Posterior cingulate gyrus (tissue), 11 donors: ENCODE data around the gene TMEM208.

ENCODE experiments used
- DNase-seq, 10 donors: peaks; one replicate each; pipeline versions ENCODE4 v3.0.0 to v3.0.0-alpha.2; 2020 to 2021; ENCODE audit warnings: mixed read lengths in 3 of 10
- intact Hi-C: fragments of 100-400 bp; cut with DNase I; formaldehyde crosslinking; loops from one replicate; pipeline ENCODE4 v1.15.1; 2023

TMEM208 gene

DNA sequence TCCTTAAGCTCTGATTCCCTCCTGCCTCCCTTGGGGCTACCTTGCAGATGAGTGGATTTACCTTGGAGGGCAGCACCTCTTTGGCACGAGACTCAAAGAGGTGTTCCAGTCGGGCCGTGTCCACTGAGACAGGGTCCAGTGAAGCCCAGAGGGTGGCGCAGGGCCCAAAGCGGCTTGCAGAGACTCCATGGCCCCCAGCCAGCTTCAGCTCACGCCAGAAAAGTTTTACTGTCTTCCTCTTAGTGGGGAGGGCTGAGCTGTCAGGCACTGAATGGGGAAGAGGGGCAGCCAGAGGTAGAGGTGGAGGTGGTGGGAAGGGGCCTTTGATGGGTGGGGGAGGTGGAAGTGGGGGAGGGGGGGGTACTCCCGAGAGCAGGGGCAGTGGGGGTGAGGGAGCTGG lies 6.7 kb downstream of the TMEM208 start:
- intact Hi-C loops, result no loop called here
- DNase-seq, result peak in 1 of 10 donors; percentile 27

DNA sequence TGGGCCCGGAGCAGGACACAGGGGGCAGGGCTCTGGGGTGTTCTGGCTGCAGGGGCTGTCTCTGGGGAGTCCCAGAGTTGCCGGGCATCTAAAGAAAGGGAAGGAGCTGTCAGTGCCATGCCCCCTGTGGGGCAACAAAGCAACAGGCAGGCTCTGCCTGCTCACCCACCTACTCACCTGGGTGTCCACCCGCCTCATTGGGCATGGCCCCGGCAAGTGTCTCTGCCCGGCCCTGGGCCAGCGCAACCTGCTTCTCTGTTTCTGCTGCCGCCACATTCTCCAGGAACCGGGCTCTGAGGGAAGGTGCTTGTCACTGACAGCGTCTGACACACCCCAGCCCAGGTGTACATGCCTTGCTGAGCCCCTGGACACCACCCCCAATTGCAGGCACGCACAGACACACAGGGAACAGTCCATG lies 7.3 kb downstream of the TMEM208 start:
- peak in 2 of 10 donors; percentile 60 to 69 for DNase-seq
- intact Hi-C loops, result no loop called here

DNA sequence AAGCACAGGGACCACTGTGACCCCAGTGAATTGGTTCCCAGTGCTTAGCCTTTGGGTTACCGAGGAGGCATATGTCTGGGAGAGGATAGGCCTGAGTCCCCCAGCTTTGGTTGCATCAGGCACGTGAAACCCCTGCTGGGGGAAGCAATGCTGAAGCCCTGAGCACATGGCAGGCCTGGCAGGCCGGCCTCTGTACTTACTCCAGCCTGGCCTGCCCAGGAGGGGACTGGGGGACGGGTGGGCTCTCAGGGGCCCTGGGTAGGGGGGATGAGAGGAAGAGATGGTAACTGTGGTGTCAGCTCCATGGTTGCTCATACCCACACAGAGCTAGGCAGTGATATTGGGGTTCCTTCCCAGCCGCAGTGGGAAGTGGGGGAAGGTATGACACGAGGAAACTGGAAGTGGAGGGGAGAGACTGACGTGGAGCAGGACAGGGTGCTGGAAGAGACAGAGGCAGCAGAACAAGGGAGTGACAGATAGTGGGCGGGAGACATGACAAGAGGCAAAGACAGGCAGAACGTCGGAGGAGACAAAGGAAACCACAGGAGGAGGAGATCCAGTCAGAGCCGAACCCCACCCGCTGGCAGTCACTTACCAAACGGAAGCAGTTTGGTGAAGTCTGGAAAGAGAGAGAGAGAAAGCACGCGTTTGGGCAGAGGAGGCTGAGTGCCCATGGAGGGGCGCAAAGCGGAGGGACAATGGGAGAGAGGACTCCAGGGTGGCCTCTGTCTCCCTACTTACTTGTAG lies 9.1 kb downstream of the TMEM208 start:
- intact Hi-C loops, result no loop called here
- peak in 2 of 10 donors; percentile 54 to 69 for DNase-seq

DNA sequence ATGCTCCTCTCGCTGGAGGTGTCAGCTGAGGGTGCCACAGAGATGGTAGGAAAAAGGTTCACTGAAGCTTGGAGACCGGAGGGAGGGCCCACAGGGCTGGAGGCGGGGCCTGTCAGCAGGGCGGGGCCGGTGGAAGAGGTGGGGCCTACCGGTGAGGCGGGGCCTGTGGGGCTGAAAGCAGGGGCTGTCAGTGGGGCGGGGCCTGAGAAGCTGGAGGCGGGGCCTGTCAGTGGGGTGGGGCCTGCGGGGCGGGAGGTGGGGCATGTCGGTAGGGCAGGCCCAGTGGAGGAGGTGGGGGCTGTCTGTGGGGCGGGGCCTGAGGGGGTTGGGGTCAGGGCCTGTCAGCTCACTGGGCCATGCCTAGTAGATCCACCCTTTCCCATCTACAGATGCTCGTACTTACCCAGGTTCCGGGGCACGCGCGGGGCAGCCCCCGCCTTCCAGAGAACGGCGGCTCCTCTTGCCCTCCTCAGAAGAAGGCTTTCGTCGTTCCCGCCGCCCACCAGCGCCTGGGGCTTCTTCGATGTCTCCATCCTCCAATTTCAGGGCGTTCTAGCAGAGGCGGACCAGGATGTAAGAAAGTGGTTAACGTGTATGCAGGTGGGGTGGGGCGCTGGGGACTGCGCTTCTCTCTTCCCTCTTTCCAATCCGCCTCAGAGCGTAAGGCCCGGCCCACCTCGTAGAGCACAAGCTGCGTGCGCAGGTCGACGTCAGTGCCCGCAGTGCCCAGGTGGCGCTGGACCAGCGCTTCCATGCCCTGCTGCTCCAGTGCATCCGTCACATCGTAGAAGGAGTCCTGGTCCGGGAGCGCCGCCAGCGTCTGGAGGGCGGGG lies 9.8 kb downstream of the TMEM208 start:
- intact Hi-C loops, result no loop called here
- peak in 4 of 10 donors; percentile 61 to 88 (median 84) for DNase-seq

DNA sequence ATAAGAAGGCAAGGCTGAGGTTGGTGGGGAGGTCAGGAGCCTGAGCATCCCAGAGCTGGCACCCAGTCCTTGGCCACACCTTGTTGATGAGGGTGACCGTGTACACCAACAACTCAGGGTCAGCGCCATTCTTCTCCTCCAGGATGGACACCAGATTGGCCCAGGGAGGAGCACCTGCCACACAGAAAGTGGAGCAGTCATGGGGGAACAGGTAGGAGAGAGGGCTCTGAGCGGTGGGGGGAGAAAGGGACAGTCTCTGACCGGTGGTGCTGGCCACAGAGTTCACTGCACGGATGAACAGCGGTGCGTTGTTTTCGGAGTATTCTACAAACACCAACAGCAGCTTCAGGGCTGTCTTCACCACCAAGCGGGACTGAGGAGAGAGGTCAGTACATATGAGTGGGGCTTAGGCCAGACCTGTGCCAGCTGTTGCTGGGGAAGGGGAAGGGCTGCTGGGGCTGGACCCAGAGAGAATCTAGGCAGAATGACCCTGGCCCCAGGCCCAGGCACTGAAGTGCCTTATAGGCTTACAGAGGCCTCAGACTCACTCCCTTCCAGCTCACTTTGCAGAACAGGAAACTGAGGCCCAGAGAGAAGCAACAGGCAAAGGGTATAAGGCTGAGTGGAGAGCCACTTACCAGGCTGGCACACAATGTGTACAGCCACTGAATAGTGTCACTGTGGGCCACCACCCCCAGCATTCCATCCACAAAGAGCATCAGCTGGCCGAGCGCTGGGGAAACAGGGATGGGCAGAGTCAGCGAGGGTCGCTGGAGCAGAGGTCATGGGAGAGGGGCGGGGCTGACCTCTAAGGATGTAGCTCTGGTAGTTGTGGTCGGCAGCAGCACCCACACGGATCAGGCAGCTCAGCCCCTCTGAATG lies 10.7 kb downstream of the TMEM208 start:
- peak in 3 of 10 donors; percentile 55 to 79 (median 58) for DNase-seq

DNA sequence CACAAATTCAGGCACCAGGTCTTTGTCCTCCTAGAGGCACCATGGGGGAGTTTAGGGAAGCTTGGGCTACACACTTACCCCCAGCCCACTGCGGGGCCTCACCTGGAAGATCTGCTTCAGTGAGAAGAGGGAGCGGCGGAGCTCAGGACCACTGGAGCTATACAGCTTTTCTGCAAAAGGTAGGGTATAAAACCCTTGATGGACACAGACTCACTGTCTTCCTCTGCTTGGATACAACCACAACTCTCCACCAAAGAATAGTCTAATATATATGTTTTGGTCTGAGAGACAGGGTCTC lies 11.3 kb downstream of the TMEM208 start:
- intact Hi-C loops, result no loop called here
- DNase-seq, result peak in 1 of 10 donors; percentile 39

More for the DNA sequence above, 10.7 kb downstream of the TMEM208 start:
- intact Hi-C loops, result no loop called here

DNA sequence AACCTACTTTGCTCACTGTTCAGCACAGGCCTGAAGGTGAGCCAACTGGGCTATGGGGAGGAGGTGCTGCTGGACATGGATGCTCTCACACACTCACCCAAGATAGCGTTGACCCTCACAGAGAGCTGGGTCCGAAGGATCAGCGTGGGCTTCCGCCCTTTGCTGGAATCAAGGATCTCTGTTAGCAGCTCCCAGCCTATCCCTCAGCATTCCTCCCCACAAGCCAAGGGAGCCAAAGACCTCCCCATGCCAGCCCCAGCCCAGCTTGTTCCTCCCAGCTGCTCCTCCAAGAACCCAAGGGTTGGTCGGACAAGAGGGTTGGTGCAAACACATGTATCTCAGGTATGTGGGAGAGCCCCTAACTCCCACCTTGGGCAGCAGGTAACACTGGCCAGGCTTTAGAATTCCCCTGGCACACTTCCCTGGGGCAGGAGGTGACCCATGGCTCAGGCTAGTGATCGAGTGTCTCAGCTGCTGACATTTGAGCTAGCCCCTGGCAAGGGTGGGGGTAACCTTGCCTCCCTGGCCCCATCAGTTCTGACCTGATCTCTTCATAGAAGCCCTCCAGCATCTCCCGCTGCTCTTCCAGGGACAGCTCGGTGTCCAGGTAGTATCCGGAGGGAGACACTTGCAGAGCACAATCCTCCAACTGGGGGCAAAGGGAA lies 12.0 kb downstream of the TMEM208 start:
- peak in 3 of 10 donors; percentile 42 to 66 (median 50) for DNase-seq
- intact Hi-C loops, result no loop called here

DNA sequence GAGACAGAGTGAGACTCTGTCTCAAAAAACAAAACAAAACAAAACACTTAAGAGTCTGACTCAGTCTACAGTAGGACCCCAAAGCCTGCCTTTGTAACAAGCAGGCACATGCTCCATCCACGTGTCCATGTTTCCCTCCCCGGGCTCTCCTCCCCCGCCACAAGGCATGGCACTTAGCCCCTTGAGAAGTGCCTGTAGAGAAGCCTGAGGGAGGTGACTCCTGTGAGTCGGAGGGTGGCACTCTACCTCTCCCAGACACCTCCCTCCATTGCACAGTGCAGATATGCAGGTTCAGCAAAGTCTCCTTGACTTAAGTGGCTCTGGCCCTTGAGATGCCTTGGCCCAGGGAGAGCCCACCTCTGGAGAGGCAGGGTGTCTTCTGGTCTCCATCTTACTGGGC lies 13.6 kb downstream of the TMEM208 start:
- DNase-seq, result peak in 3 of 10 donors; percentile 0 to 41 (median 36)
- intact Hi-C loops, result no loop called here

DNA sequence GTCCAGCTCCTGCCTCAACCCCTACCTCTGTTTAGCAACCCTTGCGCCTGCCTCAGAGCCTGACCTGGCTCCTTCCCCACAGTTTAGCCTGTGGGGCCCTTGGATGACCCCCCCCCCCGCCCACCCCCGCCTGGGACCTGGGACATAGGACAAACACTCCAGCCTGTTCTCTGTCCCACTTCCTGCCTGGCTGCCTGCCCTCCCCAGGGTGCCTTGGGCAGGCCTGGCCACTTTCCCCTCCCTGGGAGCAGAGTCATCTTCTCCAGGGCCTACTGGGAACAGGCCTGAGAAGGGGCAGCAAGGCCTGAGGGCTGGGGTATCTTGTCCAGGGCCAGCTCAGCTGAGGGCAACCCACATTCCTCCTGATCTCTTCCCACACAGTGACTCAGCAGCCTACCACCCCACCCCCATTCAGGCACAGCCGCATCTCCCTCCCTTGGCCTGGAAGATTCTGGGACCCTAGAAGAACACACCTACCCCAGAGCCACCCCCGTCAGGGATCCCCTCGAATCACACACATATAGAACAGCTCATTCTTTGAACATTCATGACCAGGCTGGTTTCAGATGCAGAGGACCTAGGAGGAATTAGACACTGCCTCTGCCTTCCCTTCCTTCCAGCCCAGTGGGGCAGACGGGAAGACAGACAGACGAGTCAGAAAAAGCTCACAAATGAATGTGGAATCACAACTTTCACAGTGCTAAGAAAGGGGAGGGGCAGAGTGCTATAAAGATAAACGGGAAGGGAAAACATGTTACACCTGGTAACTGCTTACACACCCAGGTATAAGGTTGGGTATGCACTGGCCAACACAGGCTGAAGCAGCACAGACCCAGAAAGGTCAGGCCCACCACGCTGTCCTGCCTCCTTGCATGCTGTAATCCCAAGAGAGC lies 14.3 kb downstream of the TMEM208 start:
- DNase-seq, result peak in 3 of 10 donors; percentile 70 to 77 (median 71)
- intact Hi-C loops, result no loop called here

DNA sequence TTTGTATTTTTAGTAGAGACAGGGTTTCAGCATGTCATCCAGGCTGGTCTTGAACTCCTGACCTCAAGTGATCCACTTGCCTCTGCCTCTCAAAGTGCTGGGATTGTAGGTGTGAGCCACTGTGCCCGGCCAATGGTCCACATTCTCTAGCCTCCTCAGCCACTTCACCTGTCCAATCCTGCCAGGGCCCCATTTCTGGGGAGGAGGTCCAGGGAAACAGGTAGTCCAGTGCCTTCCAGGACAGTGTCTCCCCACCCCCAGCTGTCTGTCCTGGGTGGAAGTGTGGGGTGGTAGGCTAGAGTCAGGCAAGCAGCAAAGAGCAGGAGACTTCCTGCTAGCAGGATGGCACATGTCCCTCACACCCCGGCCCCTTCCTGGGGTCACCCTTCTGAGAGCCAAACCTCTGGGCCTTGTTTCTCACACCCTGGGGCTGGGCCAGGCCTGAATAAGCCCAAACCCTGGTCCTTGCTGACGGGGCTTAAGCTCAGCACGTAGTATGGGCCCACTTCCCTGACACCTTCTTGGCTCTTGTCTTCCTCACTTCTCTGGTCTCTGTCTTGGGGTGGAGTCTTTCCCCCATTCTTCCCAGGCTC lies 15.3 kb downstream of the TMEM208 start:
- intact Hi-C loops, result no loop called here
- peak in 3 of 10 donors; percentile 24 to 73 (median 45) for DNase-seq

DNA sequence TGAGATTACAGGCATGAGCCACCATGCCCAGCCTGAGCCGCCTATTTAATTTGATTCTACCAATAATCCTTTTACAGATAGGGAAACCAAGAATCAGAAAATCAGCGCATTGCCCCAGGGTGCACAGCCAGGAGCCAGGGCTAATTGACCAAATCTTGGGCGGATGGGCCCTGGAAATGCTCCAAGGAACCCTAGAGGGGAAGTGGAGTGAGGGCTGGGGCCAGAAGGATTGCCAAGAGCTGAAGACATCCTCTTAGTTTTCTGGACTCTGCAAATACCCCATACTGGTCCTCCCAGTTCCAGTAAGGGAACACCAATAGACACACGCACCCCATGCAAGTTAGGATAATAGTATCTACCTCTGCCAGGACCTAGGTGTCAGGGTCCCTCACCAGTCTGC lies 16.6 kb downstream of the TMEM208 start:
- intact Hi-C loops, result no loop called here
- peak in 3 of 10 donors; percentile 45 to 70 (median 47) for DNase-seq

DNA sequence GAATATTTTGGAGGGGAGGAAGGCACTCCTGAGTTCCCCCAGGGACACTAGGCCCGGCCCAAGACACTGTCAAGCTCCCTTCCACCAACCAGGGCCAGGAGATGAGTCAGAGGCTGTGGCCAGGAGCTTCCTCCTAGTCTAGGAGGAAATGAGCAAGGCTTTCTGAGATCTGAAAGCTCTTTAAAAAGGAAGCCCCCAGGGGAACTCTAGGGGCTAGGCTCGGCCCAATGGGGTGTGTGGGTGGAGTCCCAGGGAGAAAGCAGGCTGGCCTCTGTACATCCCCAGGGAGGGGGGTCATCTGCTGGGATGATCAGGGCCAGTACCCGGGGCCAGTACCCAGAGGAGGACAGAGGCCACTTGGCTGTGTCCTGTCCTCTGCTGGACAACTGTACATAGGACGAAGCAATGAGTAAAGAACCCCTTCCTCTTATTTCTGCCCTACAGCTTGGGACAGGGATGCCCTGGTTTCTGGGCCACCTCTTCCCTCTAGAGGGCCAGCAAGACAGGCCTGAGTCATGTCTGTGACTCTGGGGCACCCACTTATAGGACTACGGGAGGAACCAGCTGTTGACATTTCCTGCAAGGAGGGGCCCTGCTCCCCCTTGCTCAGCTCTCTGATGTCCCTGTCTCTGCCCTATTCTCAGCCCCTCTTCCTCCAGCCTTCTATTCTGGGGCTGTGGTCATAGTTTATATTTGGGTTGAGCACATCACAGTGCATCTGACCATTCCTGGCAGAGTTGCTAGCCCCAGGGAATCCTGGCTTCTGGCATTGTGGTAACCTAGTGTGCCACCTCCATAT lies 17.7 kb downstream of the TMEM208 start:
- peak in 6 of 10 donors; percentile 26 to 88 (median 54) for DNase-seq
- intact Hi-C loops, result no loop called here

DNA sequence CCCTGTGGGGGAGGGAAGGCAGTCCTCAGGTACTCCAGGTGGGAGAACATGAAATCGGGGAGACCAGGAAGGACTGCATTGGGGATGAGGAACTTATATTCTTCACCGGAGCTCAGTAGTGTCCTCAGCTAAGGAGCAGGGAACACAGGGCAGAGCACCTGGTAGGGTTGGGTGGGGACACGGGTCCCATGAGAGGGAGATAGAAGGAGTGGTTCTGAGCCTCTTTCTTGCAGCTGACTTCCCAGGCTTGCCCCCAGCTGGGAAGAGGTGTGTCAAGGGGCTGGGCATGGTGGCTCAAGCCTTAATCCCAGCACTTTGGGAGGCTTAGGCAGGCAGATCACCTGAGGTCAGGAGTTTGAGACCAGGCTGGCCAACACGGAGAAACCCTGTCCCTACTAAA lies 18.3 kb downstream of the TMEM208 start:
- peak in 3 of 10 donors; percentile 12 to 47 (median 35) for DNase-seq
- intact Hi-C loops, result no loop called here

DNA sequence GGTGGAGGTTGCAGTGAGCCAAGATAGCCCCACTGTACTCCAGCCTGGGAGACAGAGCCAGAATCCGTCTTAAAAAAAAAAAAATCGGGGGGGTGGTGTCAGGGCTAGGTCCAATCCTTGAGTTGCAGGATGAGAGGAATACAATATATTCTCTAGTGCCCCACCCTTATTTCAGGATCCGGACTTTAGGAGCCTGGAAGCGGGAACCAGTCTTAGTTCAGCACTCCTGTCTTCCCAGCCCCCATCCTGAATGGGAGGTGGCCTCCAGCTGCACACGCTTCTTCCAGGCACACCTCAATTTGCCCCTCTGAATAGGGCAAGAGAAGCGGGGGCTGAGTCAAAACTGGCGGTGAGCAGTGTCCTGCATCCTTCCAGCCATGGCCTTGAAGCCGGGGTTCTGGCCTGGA lies 18.7 kb downstream of the TMEM208 start:
- intact Hi-C loops, result no loop called here
- peak in 1 of 10 donors; percentile 1 for DNase-seq

DNA sequence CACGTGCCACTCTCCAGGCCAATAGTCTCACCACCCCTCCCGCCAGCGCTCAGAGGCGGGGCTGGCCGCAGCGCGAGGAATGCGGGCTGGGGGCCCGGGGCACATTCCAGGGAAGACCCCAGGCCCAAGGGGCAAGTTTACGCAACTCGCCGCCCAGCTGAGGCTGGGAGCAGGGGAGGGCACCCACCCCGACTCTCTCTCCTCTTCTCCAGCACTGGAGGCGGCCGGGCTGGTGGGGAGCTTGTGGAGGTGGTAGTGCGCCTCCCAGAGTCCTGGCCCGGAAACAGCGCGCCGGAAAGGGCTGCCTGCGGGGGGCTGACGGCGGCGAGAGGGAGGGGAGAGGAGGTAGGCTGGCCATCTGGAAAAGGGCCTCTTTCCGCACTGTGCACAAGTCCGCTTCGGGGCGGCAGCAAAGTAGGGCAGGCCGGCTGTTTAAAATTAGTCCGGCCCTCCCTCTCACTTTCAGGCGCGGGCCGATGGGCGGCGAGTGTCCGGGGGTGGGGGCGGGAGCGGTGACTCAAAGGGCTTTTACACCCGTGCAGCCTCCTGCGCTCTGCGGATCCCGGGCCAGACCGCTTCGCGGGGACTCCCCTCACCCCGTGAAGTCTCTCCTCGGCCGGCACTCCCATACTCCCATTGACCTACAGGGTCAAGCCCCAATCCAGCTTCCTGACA lies 19.3 kb downstream of the TMEM208 start:
- intact Hi-C loops, result no loop called here
- DNase-seq, result peak; percentile 44 to 92 (median 58)

DNA sequence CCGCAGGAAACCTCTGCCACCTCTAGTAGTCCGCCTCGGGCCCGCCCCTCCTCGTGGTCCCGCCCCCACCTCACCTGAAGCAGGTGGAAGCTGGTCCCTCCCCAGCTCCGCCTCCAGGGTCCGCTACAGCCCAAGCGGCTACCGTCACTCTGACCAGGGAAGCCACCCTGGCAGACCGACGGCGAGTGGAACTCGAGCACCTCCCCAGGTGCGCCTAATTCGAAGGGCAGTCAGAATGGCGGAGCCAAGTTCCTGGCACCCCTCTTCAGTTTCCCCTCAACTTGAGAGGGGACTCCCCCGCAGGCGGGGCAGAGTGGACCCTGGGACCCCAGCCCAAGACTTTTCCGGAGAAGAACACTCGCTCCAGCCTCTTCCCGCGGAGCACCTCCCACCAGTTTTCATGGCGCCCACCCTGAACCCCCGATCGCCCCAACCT lies 19.8 kb downstream of the TMEM208 start:
- DNase-seq, result peak in 2 of 10 donors; percentile 80 to 81
- intact Hi-C loops, result no loop called here
